BLaER1 (cell line): ENCODE results near the gene PEAK3.

Experiments
- H3K27ac ChIP-seq: shearing (Covaris generic); formaldehyde crosslinking; 2 replicates; pipeline ENCODE4 v1.8.1; 2022
- H3K27me3 ChIP-seq: shearing (Covaris generic); formaldehyde crosslinking; 2 replicates; pipeline ENCODE4 v1.8.1; 2022
- H3K36me3 ChIP-seq: shearing (Covaris generic); formaldehyde crosslinking; 2 replicates; pipeline ENCODE4 v1.8.1; 2022
- H3K4me1 ChIP-seq: shearing (Covaris generic); formaldehyde crosslinking; 2 replicates; pipeline ENCODE4 v1.8.1; 2022
- H3K4me2 ChIP-seq: shearing (Covaris generic); formaldehyde crosslinking; 2 replicates; pipeline ENCODE4 v1.8.1; 2022
- H3K4me3 ChIP-seq: shearing (Covaris generic); formaldehyde crosslinking; 2 replicates; pipeline ENCODE4 v1.8.1; 2022
- H3K9ac ChIP-seq: shearing (Covaris generic); formaldehyde crosslinking; 2 replicates; pipeline ENCODE4 v1.8.1; 2022
- H3K9me3 ChIP-seq: shearing (Covaris generic); formaldehyde crosslinking; 2 replicates; pipeline ENCODE4 v1.8.1; 2022
- H4K20me1 ChIP-seq: shearing (Covaris generic); formaldehyde crosslinking; 2 replicates; pipeline ENCODE4 v1.8.1; 2022
- Cebpa-rat ChIP-seq: shearing (Covaris generic); IDR thresholded peaks from 2 replicates; pipeline ENCODE4 v1.8.1; 2022

The PEAK3 gene

DNA sequence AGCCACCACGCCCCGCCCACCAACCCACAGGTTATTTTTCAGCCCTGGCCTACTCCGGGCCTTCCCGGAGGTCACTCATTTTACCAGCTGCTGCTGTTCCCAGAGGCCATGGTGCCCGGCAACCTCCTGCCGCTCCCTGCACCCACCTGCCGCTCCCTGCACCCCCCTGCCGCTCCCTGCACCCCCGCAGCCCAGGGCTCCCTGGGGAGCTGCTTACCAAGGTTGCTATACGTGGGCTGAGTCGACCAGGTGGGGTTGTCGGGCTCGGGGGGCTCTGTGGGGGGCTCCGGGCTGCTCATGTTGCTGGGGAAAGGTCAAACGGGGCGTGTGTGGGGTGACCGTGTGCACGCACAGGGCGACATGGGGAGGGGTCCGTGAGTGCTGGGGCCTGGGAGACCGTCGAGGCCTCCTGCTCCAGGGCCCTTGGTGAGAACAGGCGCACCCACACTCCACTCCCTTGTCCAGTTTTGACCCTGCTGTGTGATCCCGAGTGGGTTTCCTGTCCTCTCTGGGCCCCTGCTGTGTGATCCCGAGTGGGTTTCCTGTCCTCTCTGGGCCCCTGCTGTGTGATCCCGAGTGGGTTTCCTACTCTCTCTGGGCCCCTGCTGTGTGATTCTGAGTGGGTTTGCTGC lies 1.2 kb downstream of the PEAK3 start:
- Histone ChIP-seq H4K20me1 (peaks cover 67% of the 10 kb centered on the region), H3K4me3 (no peak overlapping the region), H3K9ac (no peak overlapping the region), H3K9me3 (no peaks in the 10 kb centered on the region), H3K27me3 (no peaks in the 10 kb centered on the region), H3K4me1 (peaks cover 82% of the 10 kb centered on the region), H3K4me2 (peak overlapping the region; percentile 81), H3K27ac (no peak overlapping the region), H3K36me3 (peaks cover 10% of the 10 kb centered on the region)
- no peak for TF ChIP-seq Cebpa-rat

DNA sequence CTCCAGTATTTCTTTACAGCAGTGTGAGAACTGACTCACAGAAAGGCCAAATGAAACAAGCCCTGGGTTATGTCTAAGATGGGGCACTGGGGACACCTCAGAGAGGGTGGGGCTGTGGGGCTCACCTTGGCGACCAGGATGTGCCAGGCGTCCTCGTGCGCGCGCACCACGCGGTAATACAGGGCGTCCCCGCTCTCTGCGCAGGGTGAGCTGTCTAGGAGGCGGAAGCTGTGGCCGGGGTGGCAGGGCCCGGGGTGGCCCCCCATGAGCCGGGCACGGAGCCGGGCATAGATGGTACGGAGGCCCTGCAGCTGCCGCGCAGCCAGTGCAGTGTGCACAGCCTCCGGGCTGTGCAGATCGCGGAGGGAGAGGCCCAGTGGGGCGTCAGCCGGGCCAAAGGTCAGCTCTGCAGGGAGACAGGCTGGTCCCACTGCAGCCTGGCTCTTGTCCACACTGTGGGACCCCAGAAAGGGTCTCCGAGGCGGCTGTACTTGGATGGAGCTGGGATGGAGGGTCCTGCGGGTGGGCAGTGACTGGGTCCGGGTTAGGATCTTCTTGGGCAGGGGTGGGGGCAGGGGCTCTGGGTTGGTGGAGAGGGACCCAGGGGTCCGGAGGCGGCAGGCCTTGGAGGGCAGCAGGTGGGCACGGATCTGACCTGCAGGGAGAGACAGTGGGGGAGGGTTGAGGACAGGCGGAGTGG lies 3.4 kb downstream of the PEAK3 start:
- no peak for TF ChIP-seq Cebpa-rat
- Histone ChIP-seq H3K36me3 (peaks cover 21% of the 10 kb centered on the region), H3K4me2 (peak overlapping the region; percentile 49), H4K20me1 (peaks cover 88% of the 10 kb centered on the region), H3K4me3 (no peak overlapping the region), H3K27ac (no peak overlapping the region), H3K9ac (no peak overlapping the region), H3K27me3 (no peaks in the 10 kb centered on the region), H3K4me1 (peaks cover 91% of the 10 kb centered on the region), H3K9me3 (no peaks in the 10 kb centered on the region)

DNA sequence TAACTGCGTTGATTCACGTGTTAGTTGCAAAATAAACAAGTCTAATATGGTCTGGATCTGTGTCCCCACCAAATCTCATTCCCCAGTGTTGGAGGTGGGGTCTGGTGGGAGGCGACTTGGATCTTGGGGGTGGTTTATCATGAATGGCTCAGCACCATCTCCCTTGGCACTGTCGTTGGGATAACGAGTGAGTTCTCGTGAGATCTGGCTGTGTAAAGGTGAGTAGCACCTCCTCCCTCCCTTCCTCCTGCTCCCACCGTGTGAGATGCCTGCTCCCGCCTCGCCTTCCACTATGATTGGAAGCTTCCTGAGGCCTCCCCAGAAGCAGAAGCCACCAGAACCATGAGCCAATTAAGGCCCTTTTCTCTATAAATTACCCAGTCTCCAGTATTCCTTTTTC lies 4.8 kb downstream of the PEAK3 start:
- H3K4me3 ChIP-seq = no peak overlapping the region
- H3K27ac ChIP-seq = no peak overlapping the region
- no peak overlapping the region for H3K9ac ChIP-seq
- no peaks in the 10 kb centered on the region for H3K9me3 ChIP-seq
- peaks cover 94% of the 10 kb centered on the region for H4K20me1 ChIP-seq
- peaks cover 92% of the 10 kb centered on the region for H3K4me1 ChIP-seq
- no peaks in the 10 kb centered on the region for H3K27me3 ChIP-seq
- no peak for TF ChIP-seq Cebpa-rat
- H3K36me3 ChIP-seq = peaks cover 30% of the 10 kb centered on the region
- H3K4me2 ChIP-seq = peak overlapping the region; percentile 99; the same call in 1 of the 2 replicates

DNA sequence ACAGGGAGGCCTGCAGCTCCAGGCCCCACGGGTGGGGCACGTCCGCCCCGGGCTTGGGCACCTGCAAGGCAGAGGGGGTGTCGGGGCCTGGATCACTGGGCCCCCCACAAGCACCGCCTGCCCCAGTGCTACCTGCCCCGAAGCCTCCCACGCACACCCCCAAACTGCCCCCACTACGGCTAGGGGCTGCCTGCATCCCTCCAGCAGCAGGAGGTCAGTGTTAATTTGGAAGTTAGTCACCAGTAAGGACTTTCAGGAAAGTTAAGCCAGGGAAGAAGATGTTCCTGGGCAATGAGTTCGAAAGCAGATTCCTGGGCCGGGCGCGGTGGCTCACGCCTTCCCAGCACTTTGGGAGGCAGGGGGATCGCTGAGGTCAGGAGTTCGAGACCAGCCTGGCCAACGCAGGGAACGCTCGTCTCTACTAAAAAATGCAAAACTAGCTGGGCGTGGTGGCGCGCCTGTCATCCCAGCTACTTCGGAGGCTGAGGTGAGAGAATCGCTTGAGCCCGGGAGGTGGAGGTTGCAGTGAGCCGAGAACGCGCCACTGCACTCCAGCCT lies 5.5 kb downstream of the PEAK3 start:
- peaks cover 37% of the 10 kb centered on the region for H3K36me3 ChIP-seq
- H3K4me1 ChIP-seq = peaks cover 92% of the 10 kb centered on the region
- H4K20me1 ChIP-seq = peaks cover 94% of the 10 kb centered on the region
- no peak for TF ChIP-seq Cebpa-rat
- H3K4me3 ChIP-seq = no peak overlapping the region
- peak overlapping the region; percentile 99; the same call in 1 of the 2 replicates for H3K4me2 ChIP-seq
- no peak overlapping the region for H3K9ac ChIP-seq
- no peaks in the 10 kb centered on the region for H3K27me3 ChIP-seq
- H3K9me3 ChIP-seq = no peaks in the 10 kb centered on the region
- H3K27ac ChIP-seq = no peak overlapping the region

DNA sequence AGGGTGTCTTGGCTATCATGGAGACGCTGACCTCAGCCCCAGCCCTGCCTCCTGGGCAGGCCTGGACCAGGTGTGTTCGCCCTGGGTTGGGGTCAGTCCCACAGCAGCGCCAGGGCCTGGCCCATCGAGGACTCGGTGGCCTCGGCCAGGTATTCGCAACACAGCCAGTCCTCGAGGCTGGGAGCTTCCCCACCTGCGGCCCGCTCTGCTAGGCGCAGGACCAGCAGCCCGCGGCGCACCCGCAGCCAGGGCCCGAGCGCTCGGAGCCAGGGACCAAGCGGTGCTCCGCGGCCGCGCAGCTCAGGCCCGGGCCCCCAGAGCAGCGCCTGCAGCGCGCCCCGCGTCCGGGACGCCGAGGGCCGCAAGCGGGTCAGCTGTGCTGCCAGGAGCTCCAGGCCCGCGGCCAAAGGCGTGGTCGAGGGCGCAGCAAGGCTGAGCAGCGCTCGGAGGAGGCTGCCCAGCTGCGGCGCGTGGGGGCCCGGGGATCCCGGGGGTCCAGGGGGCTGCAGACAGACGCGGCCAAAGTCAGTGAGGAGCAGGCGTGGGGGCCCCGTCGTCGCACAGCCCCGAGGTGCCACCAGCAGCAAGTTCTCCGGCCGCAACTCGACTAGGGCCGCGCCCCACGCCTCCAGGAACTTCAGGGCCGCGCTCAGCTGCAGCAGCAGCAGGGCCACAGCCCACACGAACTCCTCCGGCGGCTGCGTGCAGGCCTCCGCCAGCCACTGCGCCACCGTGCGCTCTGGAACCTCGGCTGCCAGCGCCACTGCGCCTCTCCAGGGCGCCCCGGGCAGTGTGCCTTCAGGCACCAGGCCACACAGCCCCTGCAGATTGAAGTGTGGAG lies 6.2 kb downstream of the PEAK3 start:
- H3K9me3 ChIP-seq = no peaks in the 10 kb centered on the region
- H3K4me1 ChIP-seq = peaks cover 90% of the 10 kb centered on the region
- H3K27me3 ChIP-seq = no peaks in the 10 kb centered on the region
- H3K9ac ChIP-seq = no peak overlapping the region
- peaks cover 98% of the 10 kb centered on the region for H4K20me1 ChIP-seq
- no peak for TF ChIP-seq Cebpa-rat
- H3K4me3 ChIP-seq = no peak overlapping the region
- H3K27ac ChIP-seq = no peak overlapping the region
- peak overlapping the region; percentile 99 for H3K4me2 ChIP-seq
- H3K36me3 ChIP-seq = peaks cover 41% of the 10 kb centered on the region

DNA sequence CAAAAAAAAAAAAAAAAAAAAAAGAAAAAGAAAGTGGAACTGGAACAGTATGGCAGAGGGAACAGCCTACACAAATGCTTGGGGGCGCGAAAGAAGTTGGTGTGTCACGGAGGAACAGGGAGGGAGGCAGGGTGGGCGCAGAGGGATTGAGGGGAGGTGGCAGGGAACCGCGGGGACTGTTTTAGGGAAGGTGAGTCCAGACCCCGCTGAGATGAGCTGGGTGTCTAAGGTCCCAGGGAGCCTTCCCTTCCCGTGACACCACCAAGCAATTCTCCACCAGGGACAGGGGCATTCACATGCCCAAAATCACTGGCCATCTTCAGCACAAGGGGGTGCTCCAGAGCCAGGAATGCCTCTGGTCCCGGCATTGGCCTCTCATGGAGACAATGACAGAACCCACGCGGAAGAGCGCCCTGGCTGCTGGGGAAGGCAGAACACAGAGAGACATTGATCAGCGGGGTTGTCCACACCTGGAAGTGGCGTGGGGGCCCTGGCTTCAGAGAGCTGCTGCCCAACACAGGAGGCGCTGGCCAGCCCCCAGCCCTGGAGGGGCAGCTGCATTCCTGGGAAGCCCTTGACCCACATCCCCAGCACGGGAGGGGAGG lies 6.9 kb downstream of the PEAK3 start:
- peaks cover 98% of the 10 kb centered on the region for H4K20me1 ChIP-seq
- H3K9ac ChIP-seq = no peak overlapping the region
- no peaks in the 10 kb centered on the region for H3K27me3 ChIP-seq
- H3K27ac ChIP-seq = 0 out of 2 replicates have a peak overlapping the region, but pooled peaks have one; percentile 9
- H3K4me3 ChIP-seq = no peak overlapping the region
- peaks cover 82% of the 10 kb centered on the region for H3K4me1 ChIP-seq
- no peak for TF ChIP-seq Cebpa-rat
- peak overlapping the region; percentile 99 for H3K4me2 ChIP-seq
- peaks cover 41% of the 10 kb centered on the region for H3K36me3 ChIP-seq
- H3K9me3 ChIP-seq = no peaks in the 10 kb centered on the region

DNA sequence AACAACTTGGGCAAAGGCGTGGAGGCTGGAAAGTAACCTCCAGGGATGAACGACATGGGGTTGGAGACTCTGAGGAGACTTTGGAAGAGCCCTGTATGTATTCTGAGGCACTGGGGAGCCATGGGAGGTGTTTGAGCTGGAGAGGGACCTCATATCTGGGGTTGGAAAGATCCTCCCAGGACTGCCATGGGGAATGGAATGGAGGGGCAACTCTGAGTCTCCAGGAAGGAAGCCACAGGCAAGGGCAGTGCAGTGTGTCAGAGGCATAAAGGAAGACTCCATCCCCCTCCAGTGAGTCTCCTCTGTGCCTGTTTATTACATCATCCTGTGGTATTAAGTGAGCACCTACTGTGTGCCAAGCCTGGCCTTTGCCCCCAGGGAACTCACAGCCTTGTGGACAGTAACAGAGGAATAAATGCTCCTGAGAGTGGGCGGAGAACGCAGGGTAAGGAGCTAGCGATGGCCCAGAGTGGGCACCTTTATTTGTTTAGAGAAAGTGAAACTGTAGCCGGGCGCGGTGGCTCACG lies 7.7 kb downstream of the PEAK3 start:
- Histone ChIP-seq H3K9me3 (no peaks in the 10 kb centered on the region), H3K4me3 (peak overlapping the region; percentile 99; the same call in 1 of the 2 replicates), H3K27me3 (no peaks in the 10 kb centered on the region), H3K4me2 (peak overlapping the region; percentile 99), H4K20me1 (peaks cover 97% of the 10 kb centered on the region), H3K27ac (peak overlapping the region; percentile 42), H3K9ac (no peak overlapping the region), H3K36me3 (peaks cover 41% of the 10 kb centered on the region), H3K4me1 (peaks cover 77% of the 10 kb centered on the region)
- no peak for TF ChIP-seq Cebpa-rat

DNA sequence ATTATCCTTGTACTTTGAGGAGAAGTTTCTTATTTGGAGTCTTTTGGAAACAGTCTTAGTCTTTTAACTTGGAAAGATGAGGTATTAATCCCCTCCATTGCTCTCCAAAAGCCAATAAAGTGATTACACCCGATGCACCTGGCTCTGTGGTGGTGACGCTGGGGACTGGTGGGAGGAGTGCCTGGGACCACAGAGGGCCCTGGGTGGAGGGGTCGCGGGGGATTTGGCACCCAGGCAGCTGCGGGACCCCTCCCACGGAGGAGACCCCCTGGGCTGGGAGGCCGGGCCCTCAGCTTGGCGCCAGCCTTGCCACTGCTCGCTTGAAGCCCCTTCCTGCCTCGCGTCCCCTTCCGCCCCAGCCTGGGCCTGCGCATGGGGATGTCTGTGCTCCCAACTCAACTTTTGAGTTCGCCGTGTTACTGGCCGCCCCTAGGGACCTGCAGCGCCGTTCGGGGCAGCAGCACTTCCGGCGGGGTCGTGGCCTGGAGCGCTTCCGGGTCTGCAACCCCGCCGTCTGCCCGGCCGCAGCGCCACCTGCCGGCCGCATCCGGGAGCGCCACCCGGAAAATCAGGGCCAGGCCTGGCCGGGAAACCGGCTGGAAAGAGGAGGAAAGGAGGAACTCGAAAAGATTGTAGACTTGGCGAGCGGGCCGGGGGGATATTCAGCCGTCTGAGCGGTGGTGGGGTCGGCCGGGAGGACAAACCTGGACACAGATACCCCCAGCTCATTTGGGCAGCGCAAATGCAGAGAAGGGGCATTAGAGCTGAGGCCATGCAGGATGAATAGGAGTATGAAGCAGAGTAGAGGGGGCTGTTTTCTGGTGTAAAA lies 8.4 kb downstream of the PEAK3 start:
- Histone ChIP-seq H3K4me3 (peak overlapping the region; percentile 99), H3K36me3 (peaks cover 41% of the 10 kb centered on the region), H3K9ac (peak overlapping the region; percentile 99), H3K9me3 (no peaks in the 10 kb centered on the region), H3K4me2 (peak overlapping the region; percentile 99), H3K4me1 (peaks cover 74% of the 10 kb centered on the region), H3K27me3 (no peaks in the 10 kb centered on the region), H3K27ac (peak overlapping the region; percentile 99), H4K20me1 (peaks cover 90% of the 10 kb centered on the region)
- TF ChIP-seq Cebpa-rat = no peak
